KG1 (cell line): Measurements from ENCODE around the gene QDPR.
A peak's percentile ranks its signal among the peaks of the same experiment; 100 is the strongest.
"Not testable (repeated sequence)": the region's sequence is repeated elsewhere in the genome, so short reads cannot be mapped to it uniquely, and the experiment has no call there.

Experiments used
- DNase-seq: peaks from one replicate; lab custom pipeline; 2025; lab: John Stamatoyannopoulos, UW

The QDPR gene

GRCh38 chr4:17490575-17491059 lies 21.3 kb downstream of the QDPR start:
- no peak for DNase-seq

- DNase-seq, result no peak
These were observed 22.2 kb downstream of the QDPR start for GRCh38 chr4:17489721-17490120.

- DNase-seq, result no peak
These were observed 22.8 kb downstream of the QDPR start for GRCh38 chr4:17489123-17489522.

GRCh38 chr4:17482716-17483115 lies 29.2 kb downstream of the QDPR start:
- DNase-seq, result no peak

- no peak for DNase-seq
These were observed 30.9 kb downstream of the QDPR start for GRCh38 chr4:17480955-17481354.

GRCh38 chr4:17480210-17480927 lies 31.5 kb downstream of the QDPR start:
- DNase-seq, result no peak

- no peak for DNase-seq
These were observed 34.0 kb downstream of the QDPR start for GRCh38 chr4:17477774-17478472.

GRCh38 chr4:17476853-17477252 lies 35.0 kb downstream of the QDPR start:
- no peak for DNase-seq

- DNase-seq, result no peak
These were observed 36.4 kb downstream of the QDPR start for GRCh38 chr4:17475481-17475880.

- DNase-seq, result no peak
These were observed 41.8 kb downstream of the QDPR start for GRCh38 chr4:17469931-17470674.

GRCh38 chr4:17468619-17469221 lies 43.2 kb downstream of the QDPR start:
- DNase-seq, result no peak

- no peak for DNase-seq
These were observed 48.3 kb downstream of the QDPR start for GRCh38 chr4:17463606-17464005.

- DNase-seq, result no peak
These were observed 61.6 kb downstream of the QDPR start for GRCh38 chr4:17450269-17450804.

GRCh38 chr4:17448689-17449088 lies 63.2 kb downstream of the QDPR start:
- peak; percentile 1 for DNase-seq

- DNase-seq, result peak; percentile 39
These were observed 64.1 kb downstream of the QDPR start for GRCh38 chr4:17447675-17448298.

- DNase-seq, result no peak
These were observed 64.8 kb downstream of the QDPR start for GRCh38 chr4:17447056-17447455.

- DNase-seq, result not testable (repeated sequence)
These were observed 69.4 kb downstream of the QDPR start for GRCh38 chr4:17442477-17442876.

GRCh38 chr4:17437396-17437795 lies 74.5 kb downstream of the QDPR start:
- no peak for DNase-seq

GRCh38 chr4:17436750-17437090 lies 75.2 kb downstream of the QDPR start:
- no peak for DNase-seq
